Stimulated activated CD8-positive, alpha-beta memory T cell treated with anti-CD3 and anti-CD28 coated beads, Interleukin-7, amount 100 ng/mL, for 48 hours (primary cell): ENCODE results near the gene NSUN5.
"Not testable (repeated sequence)": the region's sequence is repeated elsewhere in the genome, so short reads cannot be mapped to it uniquely, and the experiment has no call there.

Experiments
- DNase-seq, 2 donors: peaks; one replicate each; pipeline ENCODE4 v3.0.0-alpha.2; 2020; ENCODE audit warnings: low read depth in 1 of 2; ENCODE audit errors: extremely low read depth in 1 of 2

NSUN5 gene

DNA sequence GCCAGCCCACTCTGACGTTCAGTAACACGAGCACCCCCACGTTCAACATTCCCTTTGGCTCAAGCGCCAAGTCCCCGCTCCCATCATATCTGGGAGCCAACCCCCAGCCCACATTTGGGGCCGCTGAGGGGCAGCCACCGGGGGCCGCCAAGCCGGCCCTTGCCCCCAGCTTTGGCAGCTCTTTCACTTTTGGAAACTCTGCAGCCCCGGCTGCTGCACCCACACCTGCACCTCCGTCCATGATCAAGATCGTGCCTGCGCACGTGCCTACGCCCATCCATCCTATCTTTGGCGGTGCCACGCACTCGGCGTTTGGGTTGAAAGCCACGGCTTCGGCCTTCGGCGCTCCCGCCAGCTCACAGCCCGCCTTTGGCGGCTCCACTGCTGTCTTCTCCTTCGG is 10.9 kb downstream of the NSUN5 start:
- not testable (repeated sequence) for DNase-seq

DNA sequence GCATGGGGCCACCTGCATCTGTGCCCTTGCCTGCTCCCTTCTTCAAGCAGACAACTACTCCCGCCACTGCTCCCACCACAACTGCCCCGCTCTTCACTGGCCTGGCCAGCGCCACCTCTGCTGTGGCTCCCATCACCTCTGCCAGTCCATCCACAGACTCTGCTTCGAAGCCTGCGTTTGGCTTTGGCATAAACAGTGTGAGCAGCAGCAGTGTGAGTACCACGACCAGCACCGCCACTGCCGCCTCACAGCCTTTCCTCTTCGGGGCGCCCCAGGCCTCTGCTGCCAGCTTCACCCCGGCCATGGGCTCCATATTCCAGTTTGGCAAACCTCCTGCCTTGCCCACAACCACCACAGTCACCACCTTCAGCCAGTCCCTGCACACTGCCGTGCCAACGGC is 11.4 kb downstream of the NSUN5 start:
- not testable (repeated sequence) for DNase-seq

GRCh38 chr7:73277210-73277609 is 31.4 kb downstream of the NSUN5 start:
- DNase-seq: not testable (repeated sequence)

- not testable (repeated sequence) for DNase-seq
These were observed 40.8 kb downstream of the NSUN5 start for GRCh38 chr7:73267813-73268212.

DNA sequence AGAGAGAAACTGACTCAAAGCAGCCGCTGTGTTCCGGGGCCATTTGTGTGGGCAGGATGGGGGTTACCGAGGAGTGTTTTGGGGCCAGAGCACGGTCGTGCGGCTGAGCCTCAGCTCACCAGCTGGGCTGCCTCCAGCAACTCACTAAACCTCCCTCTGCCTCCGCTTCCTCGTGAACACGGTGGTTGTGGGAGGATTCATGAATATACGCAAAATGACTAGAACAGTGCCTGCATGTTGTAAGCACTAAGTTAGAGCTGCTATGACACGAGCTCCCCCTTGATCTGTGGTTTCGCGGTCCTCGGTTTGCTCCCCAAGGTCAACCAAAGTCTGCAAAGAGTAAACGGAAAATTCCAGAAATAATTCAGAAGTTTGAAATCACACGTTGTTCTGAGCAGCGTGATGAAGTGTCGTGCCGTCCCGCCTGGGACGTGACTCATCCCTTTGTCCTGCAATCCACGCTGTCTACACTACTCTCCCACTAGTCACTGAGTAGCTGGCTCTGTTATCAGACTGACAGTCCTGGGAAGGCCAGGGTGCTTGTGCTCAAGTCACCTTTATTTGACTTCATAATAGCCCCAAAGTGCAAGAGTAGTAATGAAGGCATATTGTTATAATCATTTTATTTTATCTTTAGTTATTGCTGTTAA is 41.8 kb downstream of the NSUN5 start:
- not testable (repeated sequence) for DNase-seq

DNA sequence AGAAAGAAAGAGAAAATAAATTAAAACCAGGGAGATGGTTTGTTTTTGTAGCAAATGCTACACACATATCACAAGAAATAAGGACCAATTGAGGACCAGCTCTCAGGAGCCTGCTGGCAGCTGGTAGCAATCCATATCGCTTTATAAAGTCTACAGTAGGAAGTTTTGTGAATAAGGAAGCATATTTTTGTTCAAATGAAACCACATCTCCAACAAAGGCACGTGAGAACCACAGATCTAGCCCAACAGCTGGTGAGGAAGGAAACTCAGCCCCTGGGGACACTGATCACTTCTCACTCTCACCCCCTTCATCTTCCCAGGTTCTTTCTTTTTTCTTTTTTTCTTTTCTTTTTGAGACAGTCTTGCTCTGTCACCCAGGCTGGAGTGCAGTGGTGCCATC is 46.2 kb downstream of the NSUN5 start:
- DNase-seq: not testable (repeated sequence)
